Raji (cell line): ENCODE data around the gene TRPM3.

Source experiments
- POLR2A ChIP-seq: IDR thresholded peaks from 2 replicates; pipeline ENCODE4 v1.6.1; 2011; ENCODE audit warnings: low read depth, low read length, control low read depth; ENCODE audit not compliant: insufficient read depth

Gene TRPM3

DNA sequence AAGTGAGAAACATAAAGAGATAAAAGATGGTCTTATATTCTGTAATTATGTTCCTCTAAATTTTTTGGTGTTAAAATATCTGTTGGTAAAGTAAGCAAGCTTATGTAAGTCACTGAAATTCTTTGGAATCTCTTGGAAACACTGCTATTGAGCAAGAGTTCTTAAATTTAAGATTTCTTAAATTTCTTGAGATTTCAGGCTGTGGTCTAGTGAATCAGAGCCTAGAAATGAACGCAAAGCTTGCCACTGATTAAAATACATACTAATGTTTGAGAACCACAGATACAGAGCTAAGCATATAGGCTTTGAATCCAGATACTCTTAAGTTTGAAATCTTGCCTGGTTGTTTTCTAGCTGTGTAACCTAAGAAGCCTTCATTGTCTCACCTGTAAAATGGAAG is 133.4 kb downstream of the TRPM3 start:
- TF ChIP-seq POLR2A = no peak

DNA sequence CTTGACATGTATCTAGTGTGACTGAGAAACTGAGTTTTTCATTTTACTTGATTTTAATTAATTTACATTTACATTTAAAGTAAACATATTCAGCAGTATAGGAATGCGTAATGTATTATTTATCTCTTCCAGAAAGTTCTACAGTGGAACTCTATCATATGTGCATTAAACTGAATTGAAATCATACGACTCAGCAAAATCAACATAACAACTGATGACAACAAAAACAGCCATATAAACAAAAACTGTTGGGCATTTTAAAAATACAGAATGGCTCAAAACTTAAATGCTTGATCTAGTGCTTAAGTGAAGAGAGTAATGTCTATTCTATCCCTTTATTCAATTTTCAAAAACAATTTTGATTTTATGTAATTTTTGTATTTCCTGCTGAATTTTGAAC is 134.4 kb downstream of the TRPM3 start:
- TF ChIP-seq POLR2A = no peak

DNA sequence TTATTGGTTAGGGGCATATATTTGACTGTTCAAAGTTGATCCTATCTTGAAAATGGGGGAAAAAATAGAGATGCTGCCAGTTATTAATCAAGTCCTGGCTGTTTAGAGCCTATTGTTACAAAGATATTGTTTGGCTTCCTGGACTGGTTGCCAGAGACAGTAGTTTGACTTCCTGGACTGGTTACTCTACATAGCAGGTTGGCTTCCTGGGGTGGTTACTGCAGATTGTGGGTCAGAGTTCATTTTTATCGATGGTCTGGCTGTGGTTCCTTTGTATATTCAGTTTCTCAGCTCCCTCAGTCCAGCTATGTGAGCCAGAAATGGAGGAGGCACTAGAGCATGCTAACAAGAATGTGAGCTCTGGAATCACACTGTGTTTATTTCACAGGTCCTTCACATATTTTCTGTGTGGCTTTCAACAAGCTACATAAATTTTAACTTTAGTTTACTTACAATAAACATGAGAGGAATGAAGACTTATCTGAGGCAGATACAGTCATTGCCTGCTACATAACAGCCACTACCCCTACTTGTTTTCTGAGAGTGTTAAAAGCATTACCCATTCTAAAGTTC is 137.6 kb downstream of the TRPM3 start:
- no peak for TF ChIP-seq POLR2A

DNA sequence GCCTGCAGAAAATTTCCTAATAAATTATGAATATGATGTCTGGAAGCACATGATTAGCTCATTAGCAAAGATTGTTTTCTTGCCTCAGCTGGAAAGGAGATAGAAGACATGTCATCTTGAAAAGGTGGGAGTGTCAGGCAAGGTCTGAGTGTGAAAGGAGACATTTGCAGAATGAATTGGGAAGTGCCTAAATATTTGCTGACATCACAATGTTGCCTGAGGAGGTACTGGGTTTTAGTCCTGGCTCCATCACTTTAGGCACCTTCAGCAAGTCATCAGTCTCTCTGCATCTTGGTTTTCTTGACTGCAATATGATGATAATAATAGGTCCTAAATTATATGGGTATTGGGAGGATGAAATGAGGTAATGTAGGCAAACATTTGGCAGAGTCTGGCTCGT is 140.1 kb downstream of the TRPM3 start:
- no peak for TF ChIP-seq POLR2A

DNA sequence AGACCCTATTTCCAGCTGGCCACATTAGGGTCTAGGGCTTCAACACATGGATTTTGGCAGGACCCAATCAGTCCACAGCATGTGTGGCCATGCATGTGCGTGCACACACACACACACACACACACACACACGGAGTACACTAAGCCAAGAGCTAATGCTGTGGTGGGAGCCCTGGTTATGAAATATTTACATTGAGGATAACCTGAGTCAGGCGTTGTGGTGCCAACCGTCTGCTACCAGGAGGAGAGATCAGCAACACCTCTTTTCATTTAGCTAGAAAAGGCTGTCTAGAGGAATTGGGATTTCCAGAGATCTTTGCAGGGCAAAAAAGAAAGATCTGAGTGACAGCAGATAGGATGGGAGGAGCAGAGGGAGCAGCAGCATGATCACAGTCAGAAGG is 141.5 kb downstream of the TRPM3 start:
- no peak for TF ChIP-seq POLR2A

DNA sequence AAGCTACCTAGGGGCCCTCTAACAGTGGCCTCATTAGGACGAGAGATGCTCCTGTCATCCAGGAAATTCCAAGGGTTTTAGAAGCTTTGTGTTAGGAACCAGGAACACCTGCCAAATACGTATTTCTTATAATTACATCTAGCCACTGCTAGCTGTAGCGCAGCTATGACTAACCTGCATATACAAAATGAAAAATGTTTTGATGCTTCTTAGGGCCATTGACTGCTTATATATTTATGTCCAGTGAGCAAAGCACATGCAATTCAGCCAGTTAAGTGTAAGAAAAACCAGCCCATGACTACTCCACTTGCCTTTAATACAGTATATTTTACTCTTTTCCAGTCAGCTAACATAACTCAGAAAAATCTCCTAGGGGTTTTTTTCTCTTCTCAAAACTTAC is 143.3 kb downstream of the TRPM3 start:
- TF ChIP-seq POLR2A = no peak

DNA sequence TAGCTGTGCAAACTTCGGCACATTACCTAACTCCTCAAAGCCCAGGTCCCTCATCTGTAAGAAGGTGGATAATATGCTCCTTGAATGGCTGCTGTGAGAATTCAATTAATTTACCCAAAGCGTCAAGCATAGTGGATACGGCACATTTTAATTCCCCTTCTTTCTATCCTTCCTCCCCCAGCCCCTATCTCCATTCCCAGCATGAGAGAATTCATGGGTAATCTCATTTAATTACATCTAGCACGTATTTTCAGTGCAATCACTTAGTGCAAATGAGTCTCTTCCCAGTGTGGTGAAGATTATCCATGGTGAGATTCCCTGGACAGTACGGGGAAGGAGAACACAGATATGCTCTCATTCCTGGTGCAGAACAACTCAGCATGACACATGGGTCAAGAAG is 145.6 kb downstream of the TRPM3 start:
- no peak for TF ChIP-seq POLR2A

DNA sequence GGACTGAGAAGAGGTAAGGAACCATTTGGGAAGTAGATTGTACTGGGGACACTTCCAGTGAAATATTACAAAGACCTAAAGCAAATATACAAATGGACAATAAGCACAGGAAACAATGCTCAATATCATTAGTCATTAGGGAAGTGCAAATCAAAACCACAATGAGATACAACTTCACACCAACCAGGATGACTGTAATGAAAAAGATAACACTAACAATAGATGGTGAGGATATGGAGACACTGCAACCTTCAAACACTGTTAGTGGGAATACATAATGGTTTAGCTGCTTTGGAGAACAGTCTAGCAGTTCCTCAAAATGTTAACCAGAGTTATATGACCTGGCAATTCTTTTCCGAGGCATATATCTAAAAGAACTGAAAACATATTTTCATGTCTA is 149.7 kb downstream of the TRPM3 start:
- TF ChIP-seq POLR2A = no peak

DNA sequence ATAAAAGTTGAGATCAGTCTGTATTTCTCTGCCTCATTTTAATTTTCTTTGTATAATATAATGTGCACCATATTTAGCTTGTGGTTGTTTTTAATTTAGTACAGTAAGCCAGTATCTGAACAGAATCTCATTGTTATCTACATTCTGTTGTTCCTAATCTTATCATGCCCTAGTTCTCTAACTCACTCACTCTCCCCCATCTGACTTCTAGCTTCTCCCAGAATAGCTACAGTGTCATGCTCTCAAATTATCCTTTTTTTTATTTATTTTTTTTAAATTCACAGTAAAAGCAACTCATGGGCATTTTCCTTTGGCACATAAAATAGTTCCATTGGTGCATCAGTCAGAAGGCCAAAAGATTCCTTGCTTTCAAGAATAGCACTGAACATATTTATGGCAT is 156.6 kb downstream of the TRPM3 start:
- TF ChIP-seq POLR2A = no peak

DNA sequence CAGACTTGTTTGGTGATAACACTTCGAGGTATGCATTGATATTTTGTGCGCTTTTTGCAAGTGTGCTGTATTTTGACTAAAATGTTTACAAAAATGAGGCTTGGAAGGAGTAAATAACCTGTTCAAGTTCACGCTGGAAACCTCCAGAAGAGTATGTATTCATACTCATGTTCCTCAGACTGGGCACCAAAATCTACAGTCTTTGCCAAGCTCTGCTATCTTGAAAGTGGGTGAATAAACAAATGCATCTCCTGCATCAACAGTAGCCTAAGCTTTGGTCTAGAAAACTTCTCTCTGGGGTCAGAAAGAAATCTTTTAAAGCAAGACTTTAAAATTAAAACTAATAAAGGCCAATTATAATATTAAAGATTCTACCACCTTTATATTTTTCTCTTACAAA is 157.9 kb downstream of the TRPM3 start:
- no peak for TF ChIP-seq POLR2A

DNA sequence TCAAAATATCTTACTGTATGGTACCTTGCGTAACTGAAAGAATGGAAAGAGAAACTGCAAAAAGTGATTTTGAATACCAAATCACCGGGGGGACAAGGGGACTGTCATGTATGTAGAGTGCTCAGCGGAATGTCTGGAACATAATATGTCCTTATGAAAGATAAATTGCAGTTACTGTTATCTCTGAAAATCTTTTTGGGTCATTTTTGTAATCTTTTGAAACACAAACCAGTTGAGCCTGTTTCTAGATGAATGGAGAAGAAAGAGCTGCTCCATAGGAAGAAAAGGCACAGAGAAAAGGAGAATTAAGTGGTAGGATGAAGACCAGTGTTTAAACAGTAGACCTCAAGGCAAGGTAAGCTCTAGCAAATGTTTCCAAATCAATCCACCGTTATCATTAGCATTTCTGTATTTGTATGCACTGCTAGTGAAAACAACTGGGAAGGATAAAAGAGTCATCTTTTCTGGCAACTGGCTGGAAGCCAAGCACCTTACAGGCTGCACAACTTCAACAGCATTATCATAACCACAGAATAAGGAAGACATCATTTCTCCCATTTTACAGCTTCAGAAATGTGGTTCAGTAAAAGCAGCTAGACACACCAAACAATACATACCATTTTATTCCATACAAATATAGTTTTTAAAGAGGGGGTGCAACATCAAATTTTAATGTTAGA is 158.5 kb downstream of the TRPM3 start:
- TF ChIP-seq POLR2A = no peak

DNA sequence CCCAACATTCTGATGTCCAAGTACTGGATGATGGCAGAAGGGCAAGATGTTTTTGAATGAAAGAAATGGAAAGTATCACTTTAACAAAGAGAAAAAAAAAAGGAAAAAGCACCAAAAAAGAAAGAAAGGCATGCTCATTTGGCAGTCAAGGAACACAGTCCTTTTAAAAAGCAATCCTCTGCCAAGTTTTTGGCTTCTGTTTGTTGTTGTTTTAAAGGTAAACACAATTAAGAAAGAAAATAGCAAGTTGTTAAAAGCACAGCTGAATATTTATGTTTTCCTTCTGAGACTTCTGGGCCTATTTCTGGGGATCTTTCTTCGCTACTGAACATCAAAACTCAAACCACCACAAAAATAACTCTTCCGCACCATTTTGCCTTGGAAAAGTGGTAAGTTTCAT is 162.1 kb downstream of the TRPM3 start:
- TF ChIP-seq POLR2A = no peak

DNA sequence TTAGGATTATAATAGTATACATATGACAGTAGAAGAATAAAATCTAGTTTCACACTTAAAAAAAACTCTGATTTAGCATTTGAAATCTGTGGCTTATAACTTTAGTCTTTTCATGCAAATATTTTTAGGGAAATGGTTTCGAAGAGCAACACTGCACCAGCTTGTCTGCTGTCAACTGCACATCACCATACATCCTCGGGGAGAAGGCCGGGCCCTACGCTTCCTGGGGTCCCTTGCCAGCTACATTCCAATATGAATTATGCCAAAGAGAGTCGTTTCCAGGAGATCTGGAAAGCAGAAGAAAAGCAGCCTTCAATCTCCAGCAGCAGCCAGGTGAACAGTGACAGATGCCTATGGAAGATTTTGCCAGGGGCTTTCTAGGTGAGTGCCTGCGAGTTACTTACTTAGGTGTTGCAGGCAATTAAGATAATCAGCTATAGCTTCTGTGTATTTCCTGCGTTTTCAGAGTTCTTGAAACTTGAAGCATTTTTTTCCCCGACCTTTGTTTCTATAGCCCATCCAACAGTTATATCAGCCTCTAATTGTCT is 166.8 kb downstream of the TRPM3 start:
- TF ChIP-seq POLR2A = no peak

DNA sequence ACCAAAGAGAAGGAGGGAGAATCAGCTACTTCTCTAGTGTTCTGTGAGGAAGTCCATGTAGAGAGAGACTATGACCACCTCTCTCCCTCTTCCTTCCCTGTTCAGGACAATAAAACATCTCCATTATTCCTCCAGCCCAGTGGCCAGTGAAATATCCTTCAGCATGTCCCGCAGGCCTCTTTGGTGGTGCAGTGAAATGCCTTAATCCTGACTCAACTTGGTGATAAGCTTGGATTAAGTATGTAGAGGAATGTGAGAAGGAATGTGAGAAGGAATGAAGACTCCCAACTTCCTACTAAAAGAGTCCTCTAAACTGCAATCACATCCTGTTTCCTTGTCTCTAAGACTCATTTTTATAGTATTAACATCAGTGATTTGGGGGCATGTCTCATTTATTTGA is 167.3 kb downstream of the TRPM3 start:
- TF ChIP-seq POLR2A = no peak

DNA sequence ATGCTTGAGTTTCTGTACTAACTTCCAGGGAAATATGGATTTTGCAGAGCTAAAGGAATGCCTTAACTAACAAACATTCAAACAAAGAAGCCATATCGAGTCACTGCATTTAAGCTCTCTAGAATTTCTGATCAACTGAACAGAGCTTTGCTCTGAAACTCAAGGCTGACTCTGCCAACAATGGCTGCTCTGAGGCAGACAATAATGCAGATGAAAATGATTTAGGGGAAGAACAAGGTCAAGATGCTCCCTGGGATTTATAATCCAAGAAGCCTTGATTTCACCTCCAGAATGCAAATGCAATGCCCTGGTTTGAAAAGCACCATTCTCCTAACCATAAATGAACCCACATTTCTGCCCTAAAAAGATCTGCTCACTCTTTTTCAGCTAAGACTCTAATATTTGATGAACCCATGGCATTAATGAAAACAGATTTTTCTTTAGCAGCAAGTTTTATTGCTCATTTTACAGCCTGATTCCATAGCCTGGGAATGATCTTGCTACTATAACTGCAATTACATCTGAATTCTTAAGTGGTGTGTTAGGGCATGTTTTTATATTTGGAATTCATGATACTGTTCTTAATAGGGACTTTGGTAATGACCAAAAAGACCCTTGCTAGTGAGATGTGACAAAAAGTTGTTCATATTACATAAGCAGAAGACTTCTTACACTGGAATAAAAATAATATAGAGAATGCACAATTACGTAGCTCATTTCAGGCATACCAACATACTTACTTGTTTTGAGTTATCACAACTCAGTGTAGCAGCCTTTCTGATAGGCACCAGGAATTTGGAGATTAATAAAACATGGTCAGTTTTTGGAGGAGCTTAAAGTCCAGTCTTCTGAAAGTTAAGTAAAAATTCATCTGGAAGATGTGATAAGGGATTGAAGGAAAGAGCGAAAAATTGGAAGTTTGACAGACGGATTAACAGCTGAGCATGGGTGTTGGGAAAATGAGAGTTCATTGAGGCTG is 169.4 kb downstream of the TRPM3 start:
- no peak for TF ChIP-seq POLR2A

DNA sequence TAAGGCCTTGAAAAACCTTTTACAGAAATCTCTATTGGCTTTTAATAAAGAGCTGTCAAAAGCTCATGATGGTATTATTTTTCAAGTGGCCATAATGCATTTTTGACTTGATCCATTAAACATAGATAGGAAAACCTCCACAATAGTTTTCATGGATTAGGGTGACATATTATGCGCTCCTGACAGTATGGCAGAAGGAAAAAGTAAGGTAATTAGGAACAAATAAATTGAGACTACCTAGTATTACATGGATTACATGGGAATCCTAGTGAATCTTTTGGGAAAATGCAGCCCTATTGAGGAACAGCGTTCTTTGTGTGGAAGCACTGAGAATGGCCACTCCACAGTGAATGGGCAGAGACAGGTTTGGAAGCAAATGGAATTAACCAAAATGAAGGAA is 171.2 kb downstream of the TRPM3 start:
- no peak for TF ChIP-seq POLR2A

DNA sequence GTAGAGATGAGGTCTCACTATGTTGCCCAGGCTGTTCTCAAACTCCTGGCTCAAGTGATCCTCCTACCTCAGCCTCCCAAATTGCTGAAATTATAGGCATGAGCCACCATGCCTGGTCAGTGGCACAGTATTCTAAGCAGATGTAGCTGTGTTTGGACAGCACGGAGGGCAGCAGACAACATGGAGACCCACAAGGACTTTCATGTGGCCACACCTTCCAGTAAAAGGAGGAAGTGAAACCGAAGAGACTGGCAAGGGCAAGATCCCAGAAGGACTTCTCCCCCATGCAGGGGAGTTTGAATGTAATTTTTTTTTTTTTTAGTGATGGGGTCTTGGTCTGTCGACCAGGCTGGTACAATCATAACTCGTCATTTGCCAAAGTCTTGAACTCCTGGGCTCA is 172.2 kb downstream of the TRPM3 start:
- no peak for TF ChIP-seq POLR2A

DNA sequence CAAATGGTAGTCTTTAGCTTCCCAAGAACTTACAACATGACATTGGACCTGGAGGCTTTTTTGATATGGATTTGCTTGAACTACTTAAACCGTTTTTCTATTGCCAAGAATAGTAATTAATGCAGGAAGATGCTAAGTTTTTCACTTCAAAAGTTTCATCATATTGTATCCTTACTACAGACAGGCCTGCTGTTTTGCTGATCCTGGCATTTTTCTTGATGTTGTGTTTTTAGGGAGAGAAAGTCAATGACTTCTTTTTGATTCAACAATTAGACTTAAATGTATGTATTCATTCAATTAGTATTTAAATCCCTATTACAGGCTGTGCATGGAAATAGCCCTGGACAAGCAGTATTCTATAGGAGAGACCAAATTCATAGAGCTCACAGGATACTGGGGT is 172.7 kb downstream of the TRPM3 start:
- TF ChIP-seq POLR2A = no peak
